ENCODE data around the gene SORBS1.

Gene SORBS1

GRCh38 chr10:95363303-95363912 is 197.8 kb downstream of the SORBS1 start:
- Histone ChIP-seq H3K27ac (ENCODE audit: low read length) (no peak overlapping the region), H3F3A (ENCODE audit: insufficient read depth, low read length) (no peaks in the 10 kb centered on the region), H3K9me2 (replicated peaks; ENCODE audit: insufficient read depth, low read length) (no peaks in the 10 kb centered on the region), H3K36me3 (replicated peaks; ENCODE audit: insufficient read depth, low read length) (no peaks in the 10 kb centered on the region), H3K4me1 (ENCODE audit: low read length) (peaks cover 5% of the 10 kb centered on the region; the same call in 1 of the 2 replicates), H3K79me2 (ENCODE audit: low read length) (no peaks in the 10 kb centered on the region), H3K9ac (ENCODE audit: low read length) (no peak overlapping the region), H4K20me1 (ENCODE audit: insufficient read depth, low read length) (no peaks in the 10 kb centered on the region), H3K4me3 (ENCODE audit: low read length) (no peak overlapping the region), H3K9me3 (replicated peaks; ENCODE audit: insufficient read depth, low read length) (no peaks in the 10 kb centered on the region), H3K27me3 (replicated peaks; ENCODE audit: insufficient read depth, low read length) (no peaks in the 10 kb centered on the region), H3K4me2 (ENCODE audit: low read depth, low read length) (no peak overlapping the region), H2AFZ (ENCODE audit: low read length) (no peak overlapping the region)
- peak; percentile 70 for DNase-seq
- TF ChIP-seq CTCF (IDR thresholded peaks at IDR 0.05; ENCODE audit: low read length) (peak; percentile 87), EZH2 (optimal IDR thresholded peaks at IDR 0.05; ENCODE audit: low read depth, low read length) (no peak)

- H3K9me2 ChIP-seq (replicated peaks; ENCODE audit: insufficient read depth, low read length): no peaks in the 10 kb centered on the region
- no peak overlapping the region for H3K4me3 ChIP-seq (ENCODE audit: low read length)
- TF ChIP-seq EZH2phosphoT487 (IDR thresholded peaks at IDR 0.05; ENCODE audit: low read length): no peak
- peaks cover 5% of the 10 kb centered on the region; the same call in 1 of the 2 replicates for H3K4me1 ChIP-seq (ENCODE audit: low read length)
- H4K20me1 ChIP-seq (ENCODE audit: insufficient read depth, low read length): no peaks in the 10 kb centered on the region
- H3K36me3 ChIP-seq (replicated peaks; ENCODE audit: insufficient read depth, low read length): no peaks in the 10 kb centered on the region
- H3K27ac ChIP-seq (ENCODE audit: low read length): no peak overlapping the region
- no peaks in the 10 kb centered on the region for H3K27me3 ChIP-seq (replicated peaks; ENCODE audit: insufficient read depth, low read length)
- H3K4me2 ChIP-seq (ENCODE audit: low read depth, low read length): no peak overlapping the region
- no peaks in the 10 kb centered on the region for H3K79me2 ChIP-seq (ENCODE audit: low read length)
- H3K9ac ChIP-seq (ENCODE audit: low read length): no peak overlapping the region
- no peaks in the 10 kb centered on the region for H3K9me3 ChIP-seq (replicated peaks; ENCODE audit: insufficient read depth, low read length)
- 0 out of 2 replicates have a peak overlapping the region, but pooled peaks have one; percentile 48 for H2AFZ ChIP-seq (ENCODE audit: low read length)
- no peaks in the 10 kb centered on the region for H3F3A ChIP-seq (ENCODE audit: insufficient read depth, low read length)
- DNase-seq: peak; percentile 27
Measured at GRCh38 chr10:95360122-95360714, 201.0 kb downstream of the SORBS1 start.

DNA sequence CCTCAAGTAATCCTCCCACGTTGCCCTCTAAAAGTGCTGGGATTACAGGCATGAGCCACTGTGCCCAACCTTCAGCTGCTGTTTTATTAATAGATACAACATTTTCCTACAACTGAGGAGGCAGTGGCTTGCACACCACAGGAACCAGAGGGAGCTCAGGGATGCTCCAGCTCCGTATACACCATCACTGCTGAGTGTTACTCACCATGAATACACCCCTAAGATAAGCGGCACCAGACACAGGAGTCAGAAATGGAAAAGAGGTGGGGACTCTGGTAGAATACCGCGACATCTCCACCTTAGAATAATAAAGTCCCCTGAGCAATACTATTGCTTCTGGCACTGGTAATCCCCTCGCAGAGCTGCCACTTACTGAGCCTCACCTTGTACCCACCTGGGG is 201.7 kb downstream of the SORBS1 start:
- Histone ChIP-seq H3K4me3 (ENCODE audit: low read length) (no peak overlapping the region), H3F3A (ENCODE audit: insufficient read depth, low read length) (no peaks in the 10 kb centered on the region), H3K79me2 (ENCODE audit: low read length) (no peaks in the 10 kb centered on the region), H4K20me1 (ENCODE audit: insufficient read depth, low read length) (no peaks in the 10 kb centered on the region), H3K27me3 (replicated peaks; ENCODE audit: insufficient read depth, low read length) (no peaks in the 10 kb centered on the region), H3K9ac (ENCODE audit: low read length) (no peak overlapping the region), H3K9me3 (replicated peaks; ENCODE audit: insufficient read depth, low read length) (no peaks in the 10 kb centered on the region), H3K4me2 (ENCODE audit: low read depth, low read length) (no peak overlapping the region), H2AFZ (ENCODE audit: low read length) (no peak overlapping the region), H3K4me1 (ENCODE audit: low read length) (peaks cover 5% of the 10 kb centered on the region; the same call in 1 of the 2 replicates), H3K36me3 (replicated peaks; ENCODE audit: insufficient read depth, low read length) (no peaks in the 10 kb centered on the region), H3K27ac (ENCODE audit: low read length) (no peak overlapping the region), H3K9me2 (replicated peaks; ENCODE audit: insufficient read depth, low read length) (no peaks in the 10 kb centered on the region)
- TF ChIP-seq EZH2 (optimal IDR thresholded peaks at IDR 0.05; ENCODE audit: low read depth, low read length) (no peak), EZH2phosphoT487 (IDR thresholded peaks at IDR 0.05; ENCODE audit: low read length) (no peak), CTCF (IDR thresholded peaks at IDR 0.05; ENCODE audit: low read length) (no peak)
- DNase-seq: no peak
